ENCODE data around the gene YAP1.

DNA sequence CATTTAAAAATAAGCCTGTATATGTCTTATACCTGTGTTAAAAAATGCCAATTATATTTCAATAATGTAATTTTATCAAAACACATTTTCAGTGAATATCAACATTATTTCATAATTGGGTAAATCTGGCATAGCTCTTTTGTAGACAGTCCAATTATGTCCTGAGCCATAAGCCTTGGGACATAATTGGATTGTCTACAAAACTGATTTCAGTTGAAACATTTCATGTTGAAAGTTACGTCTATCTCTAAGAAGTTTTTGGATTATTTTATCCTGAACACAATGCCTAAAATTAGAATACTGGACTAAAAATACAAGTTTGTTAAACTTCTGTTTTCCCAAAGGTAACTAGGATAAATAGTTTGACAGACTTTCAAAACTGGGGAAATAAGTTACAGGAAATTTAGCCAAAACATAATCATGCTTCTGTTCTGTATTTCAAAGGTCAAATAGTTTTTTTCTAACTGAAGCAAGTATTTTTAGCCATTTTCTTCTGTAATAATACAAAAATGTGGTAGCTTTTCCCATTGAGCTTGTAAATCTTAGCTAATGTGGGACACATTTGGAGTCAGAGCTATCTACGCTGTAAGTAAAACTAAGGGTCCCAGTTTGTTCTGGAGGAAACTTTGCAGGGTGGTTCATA lies 106.3 kb downstream of the YAP1 start:
- TF ChIP-seq SIN3A (IDR thresholded peaks at IDR 0.05; ENCODE audit: borderline replicate concordance, insufficient read depth, low read length), result no peak
- TF ChIP-seq TAF1 (IDR thresholded peaks at IDR 0.05; ENCODE audit: borderline replicate concordance, insufficient read depth, low read length), result no peak
- TF ChIP-seq POLR2AphosphoS5 (IDR thresholded peaks at IDR 0.05; ENCODE audit: low read depth, low read length), result no peak
